Keratinocyte (primary cell): Measurements from ENCODE around the gene TRNAU1AP. TPM values are rescaled to one million over a fixed set of nuclear protein-coding genes. Genes with fewer than 3 reads are reported as not detected.

Experiments used
- DNase-seq: peaks from one replicate; pipeline ENCODE4 v3.0.0-alpha.2; 2011; ENCODE audit warnings: low read depth, missing footprints, low spot score
- FAIRE-seq: peaks from 2 replicates; lab custom pipeline; 2011; peaks lifted over from hg19 to GRCh38; lab: Jason Lieb, UNC
- H2AFZ ChIP-seq: 2 replicates; pipeline ENCODE4 v1.6.0; 2012; ENCODE audit warnings: low read length, control low read depth, inconsistent platforms; ENCODE audit not compliant: control insufficient read depth
- H3K27ac ChIP-seq: 2 replicates; pipeline ENCODE4 v1.5.1; 2011; ENCODE audit warnings: low read length; ENCODE audit not compliant: control insufficient read depth, insufficient read depth
- H3K27me3 ChIP-seq: 3 replicates; pipeline ENCODE4 v1.6.0; 2011; ENCODE audit warnings: low read length; ENCODE audit not compliant: control insufficient read depth, insufficient read depth; ENCODE audit errors: extremely low read depth
- H3K36me3 ChIP-seq, 2 experiments: 2 replicates in 1 of 2; 3 replicates in 1 of 2; pipeline ENCODE4 v1.5.1; 2011; ENCODE audit warnings: low read length in 2 of 2, mild to moderate bottlenecking in 1 of 2; ENCODE audit not compliant: control insufficient read depth in 2 of 2, insufficient read depth in 2 of 2; ENCODE audit errors: extremely low read depth in 1 of 2
- H3K4me1 ChIP-seq: 3 replicates; pipeline ENCODE4 v1.5.1; 2011; ENCODE audit warnings: low read length; ENCODE audit not compliant: control insufficient read depth, insufficient read depth; ENCODE audit errors: extremely low read depth
- H3K4me2 ChIP-seq: 3 replicates; pipeline ENCODE4 v1.6.0; 2011; ENCODE audit warnings: low read depth, low read length; ENCODE audit not compliant: control insufficient read depth, insufficient read depth; ENCODE audit errors: extremely low read depth
- H3K4me3 ChIP-seq, 3 experiments: fragments of 200-600 bp in 1 of 3; sonication (generic) in 1 of 3; 2 replicates in 2 of 3; 3 replicates in 1 of 3; pipeline ENCODE4 v1.5.1; 2011 to 2016; ENCODE audit warnings: low read length in 3 of 3, mild to moderate bottlenecking in 3 of 3, control low read depth in 2 of 3, inconsistent platforms in 1 of 3, low read depth in 1 of 3, mixed read lengths in 1 of 3, mixed run types in 1 of 3, moderate library complexity in 1 of 3; ENCODE audit not compliant: control insufficient read depth in 2 of 3, insufficient read depth in 2 of 3; ENCODE audit errors: extremely low read depth in 1 of 3
- H3K79me2 ChIP-seq: 2 replicates; pipeline ENCODE4 v1.6.0; 2012; ENCODE audit warnings: low read length; ENCODE audit not compliant: control insufficient read depth, insufficient read depth
- H3K9ac ChIP-seq: 3 replicates; pipeline ENCODE4 v1.6.0; 2011; ENCODE audit warnings: low read length; ENCODE audit not compliant: control insufficient read depth, insufficient read depth; ENCODE audit errors: extremely low read depth
- H3K9me1 ChIP-seq: 3 replicates; pipeline ENCODE4 v1.6.0; 2011; ENCODE audit warnings: low read length; ENCODE audit not compliant: control insufficient read depth, insufficient read depth; ENCODE audit errors: extremely low read depth
- H3K9me3 ChIP-seq: 2 replicates; pipeline ENCODE4 v1.5.1; 2012; ENCODE audit warnings: low read depth, low read length; ENCODE audit not compliant: control insufficient read depth
- H4K20me1 ChIP-seq: 3 replicates; pipeline ENCODE4 v1.6.0; 2011; ENCODE audit warnings: low read length; ENCODE audit not compliant: control insufficient read depth, insufficient read depth; ENCODE audit errors: extremely low read depth
- CTCF ChIP-seq, 3 experiments: IDR thresholded peaks in 1 of 3; conservative IDR thresholded peaks in 1 of 3; optimal IDR thresholded peaks in 1 of 3; 2 replicates in 2 of 3; 3 replicates in 1 of 3; pipeline versions ENCODE3 to v1.5.1; 2011; ENCODE audit warnings: low read length in 3 of 3, mild to moderate bottlenecking in 3 of 3, moderate library complexity in 2 of 3, control low read depth in 1 of 3, inconsistent platforms in 1 of 3; ENCODE audit not compliant: insufficient read depth in 2 of 3; ENCODE audit errors: extremely low read depth in 1 of 3
- EZH2 ChIP-seq: IDR thresholded peaks from one replicate; pipeline ENCODE4 v1.6.1; 2012; ENCODE audit warnings: inconsistent platforms, mild to moderate bottlenecking, low read length, moderate library complexity
- dilution Hi-C: fragments of 300-500 bp; cut with MboI; formaldehyde crosslinking; loops from one replicate; pipeline ENCODE4 v1.7.0; 2020; ENCODE audit warnings: low sequenced_read_pairs; ENCODE audit not compliant: extremely low pct_ligation_motif_present
- polyA minus RNA-seq, 3 experiments: library from RNA; depleted of rRNA, polyadenylated mRNA; stranded (reverse); fragments of >200 nt; gene quantifications; 1 replicate in 1 of 3; 2 replicates in 1 of 3; 3 replicates in 1 of 3; pipeline ENCODE4 v1.2.3, GENCODE V29; 2011
- polyA plus RNA-seq, 5 experiments: library from polyadenylated mRNA; depleted of rRNA in 3 of 5; stranded (reverse) in 3 of 5; stranded (forward) in 1 of 5; unstranded in 1 of 5; fragments of >200 nt; gene quantifications; 1 replicate in 1 of 5; 2 replicates in 3 of 5; 3 replicates in 1 of 5; pipeline versions ENCODE4 v1.2.1 to v1.2.3, GENCODE V29; 2011 to 2012; ENCODE audit warnings: missing spikeins in 2 of 5, low read depth in 1 of 5, low replicate concordance in 1 of 5

TRNAU1AP gene
- 28.9 to 43.5 TPM (median 40.4 TPM) in 3 replicates for polyA plus RNA-seq
- polyA plus RNA-seq (2011; ENCODE audit: low read depth): 20.9 TPM
- polyA plus RNA-seq (2011; cell fraction: cytosol; rRNA removed): 23.1 and 27.7 TPM in 2 replicates
- 33.8 and 34.5 TPM in 2 replicates for polyA plus RNA-seq (2011; cell fraction: nucleus; rRNA removed)
- 25.7 and 31.9 TPM in 2 replicates for polyA plus RNA-seq (2012; ENCODE audit: low replicate concordance)
- polyA minus RNA-seq: 10.1 to 19.9 TPM (median 11.8 TPM) in 3 replicates
- 5.6 TPM for polyA minus RNA-seq (2011; cell fraction: cytosol; rRNA and poly(A)+ RNA removed)
- 8.3 and 10.3 TPM in 2 replicates for polyA minus RNA-seq (2011; cell fraction: nucleus; rRNA and poly(A)+ RNA removed)

GRCh38 chr1:28552758-28553663 lies at the start of gene TRNAU1AP:
TRNAU1AP (plus strand) TSS chr1:28553085; CDS start chr1:28553111, 26 bp downstream.
- H3K36me3 ChIP-seq: peaks cover 0 to 4% of the 10 kb centered on the region in 2 experiments
- dilution Hi-C loops: no loop called here
- H3K9ac ChIP-seq: peak within 1 kb of the TSS; percentile 95
- FAIRE-seq: no peak
- peak within 1 kb of the TSS; percentile 78 to 99 (median 96) for H3K4me3 ChIP-seq
- peak within 1 kb of the TSS; percentile 94 for H3K4me2 ChIP-seq
- no peaks in the 10 kb centered on the region for H3K9me1 ChIP-seq
- H3K4me1 ChIP-seq: peaks cover 7% of the 10 kb centered on the region
- peak within 1 kb of the TSS; percentile 89 for H3K27ac ChIP-seq
- TF ChIP-seq CTCF (optimal IDR thresholded peaks at IDR 0.05 in 1 of 3, IDR thresholded peaks at IDR 0.05 in 1 of 3, conservative IDR thresholded peaks at IDR 0.05 in 1 of 3; ENCODE audit: extremely low read depth in 1 of 3, insufficient read depth in 2 of 3, low read length in 3 of 3) (no peak), EZH2 (no peak)
- peak; percentile 81 for DNase-seq
- H3K27me3 ChIP-seq: no peaks in the 10 kb centered on the region
- no peaks in the 10 kb centered on the region for H3K9me3 ChIP-seq
- H2AFZ ChIP-seq: peak within 1 kb of the TSS; percentile 98
- no peaks in the 10 kb centered on the region for H4K20me1 ChIP-seq
- peaks cover 2% of the 10 kb centered on the region for H3K79me2 ChIP-seq

GRCh38 chr1:28503117-28503516 lies 49.8 kb upstream of the TRNAU1AP start:
- Histone ChIP-seq H3K9me3 (no peaks in the 10 kb centered on the region), H2AFZ (no peak overlapping the region), H3K4me3 (no peak overlapping the region), H3K9ac (no peak overlapping the region), H3K36me3 (peaks cover 8 to 20% of the 10 kb centered on the region in 2 experiments), H3K27me3 (no peaks in the 10 kb centered on the region), H3K4me1 (peaks cover 3% of the 10 kb centered on the region), H3K9me1 (no peaks in the 10 kb centered on the region), H3K27ac (no peak overlapping the region), H3K4me2 (no peak overlapping the region), H4K20me1 (no peaks in the 10 kb centered on the region), H3K79me2 (peaks cover 23% of the 10 kb centered on the region)
- DNase-seq (no peak), FAIRE-seq (no peak)
- no peak for TF ChIP-seq CTCF (optimal IDR thresholded peaks at IDR 0.05 in 1 of 3, IDR thresholded peaks at IDR 0.05 in 1 of 3, conservative IDR thresholded peaks at IDR 0.05 in 1 of 3; ENCODE audit: extremely low read depth in 1 of 3, insufficient read depth in 2 of 3, low read length in 3 of 3)
- TF ChIP-seq EZH2: no peak
- dilution Hi-C loops: no loop called here
